Measurements from ENCODE around the gene SNCG.

SNCG gene

GRCh38 chr10:86962136-86962980, 4.0 kb downstream of the SNCG start:
- Histone ChIP-seq H3K27ac (no peak overlapping the region), H3K4me1 (ENCODE audit: control insufficient read depth in 1 of 2, insufficient read depth in 1 of 2, low read depth in 1 of 2, low read length in 1 of 2) (no peaks in the 10 kb centered on the region), H3K9me3 (no peaks in the 10 kb centered on the region), H3K36me3 (no peaks in the 10 kb centered on the region), H3K4me3 (ENCODE audit: low read depth in 1 of 2, low read length in 1 of 2) (no peak overlapping the region), H3K27me3 (peaks cover 46% of the 10 kb centered on the region)
- TF ChIP-seq CTCF (IDR thresholded peaks at IDR 0.05): no peak

GRCh38 chr10:86962981-86963310, 4.5 kb downstream of the SNCG start:
- no peaks in the 10 kb centered on the region for H3K4me1 ChIP-seq (ENCODE audit: control insufficient read depth in 1 of 2, insufficient read depth in 1 of 2, low read depth in 1 of 2, low read length in 1 of 2)
- no peak overlapping the region for H3K4me3 ChIP-seq (ENCODE audit: low read depth in 1 of 2, low read length in 1 of 2)
- H3K27ac ChIP-seq: no peak overlapping the region
- H3K36me3 ChIP-seq: no peaks in the 10 kb centered on the region
- no peaks in the 10 kb centered on the region for H3K9me3 ChIP-seq
- no peak for TF ChIP-seq CTCF (IDR thresholded peaks at IDR 0.05)
- peaks cover 46% of the 10 kb centered on the region for H3K27me3 ChIP-seq

GRCh38 chr10:86963341-86963919, 5.0 kb downstream of the SNCG start:
- Histone ChIP-seq H3K36me3 (no peaks in the 10 kb centered on the region), H3K27ac (no peak overlapping the region), H3K9me3 (no peaks in the 10 kb centered on the region), H3K4me3 (ENCODE audit: low read depth in 1 of 2, low read length in 1 of 2) (no peak overlapping the region), H3K27me3 (peaks cover 46% of the 10 kb centered on the region), H3K4me1 (ENCODE audit: control insufficient read depth in 1 of 2, insufficient read depth in 1 of 2, low read depth in 1 of 2, low read length in 1 of 2) (no peaks in the 10 kb centered on the region)
- no peak for TF ChIP-seq CTCF (IDR thresholded peaks at IDR 0.05)

- Histone ChIP-seq H3K4me3 (ENCODE audit: low read depth in 1 of 2, low read length in 1 of 2) (no peak overlapping the region), H3K36me3 (no peaks in the 10 kb centered on the region), H3K27me3 (peaks cover 46% of the 10 kb centered on the region), H3K27ac (no peak overlapping the region), H3K4me1 (ENCODE audit: control insufficient read depth in 1 of 2, insufficient read depth in 1 of 2, low read depth in 1 of 2, low read length in 1 of 2) (no peaks in the 10 kb centered on the region), H3K9me3 (no peaks in the 10 kb centered on the region)
- TF ChIP-seq CTCF (IDR thresholded peaks at IDR 0.05): no peak
Measured at GRCh38 chr10:86964061-86964846, 5.9 kb downstream of the SNCG start.

GRCh38 chr10:86964847-86965190, 6.4 kb downstream of the SNCG start:
- Histone ChIP-seq H3K27ac (no peak overlapping the region), H3K9me3 (no peaks in the 10 kb centered on the region), H3K4me3 (ENCODE audit: low read depth in 1 of 2, low read length in 1 of 2) (no peak overlapping the region), H3K36me3 (no peaks in the 10 kb centered on the region), H3K4me1 (ENCODE audit: control insufficient read depth in 1 of 2, insufficient read depth in 1 of 2, low read depth in 1 of 2, low read length in 1 of 2) (no peaks in the 10 kb centered on the region), H3K27me3 (peaks cover 46% of the 10 kb centered on the region)
- TF ChIP-seq CTCF (IDR thresholded peaks at IDR 0.05): no peak
